Measurements from ENCODE around the gene RD3L. TPM values are rescaled to one million over a fixed set of nuclear protein-coding genes. Genes with fewer than 3 reads are reported as not detected.

RD3L gene
- total and polyA plus RNA-seq, 2 experiments from 2014 or later = not detected

DNA sequence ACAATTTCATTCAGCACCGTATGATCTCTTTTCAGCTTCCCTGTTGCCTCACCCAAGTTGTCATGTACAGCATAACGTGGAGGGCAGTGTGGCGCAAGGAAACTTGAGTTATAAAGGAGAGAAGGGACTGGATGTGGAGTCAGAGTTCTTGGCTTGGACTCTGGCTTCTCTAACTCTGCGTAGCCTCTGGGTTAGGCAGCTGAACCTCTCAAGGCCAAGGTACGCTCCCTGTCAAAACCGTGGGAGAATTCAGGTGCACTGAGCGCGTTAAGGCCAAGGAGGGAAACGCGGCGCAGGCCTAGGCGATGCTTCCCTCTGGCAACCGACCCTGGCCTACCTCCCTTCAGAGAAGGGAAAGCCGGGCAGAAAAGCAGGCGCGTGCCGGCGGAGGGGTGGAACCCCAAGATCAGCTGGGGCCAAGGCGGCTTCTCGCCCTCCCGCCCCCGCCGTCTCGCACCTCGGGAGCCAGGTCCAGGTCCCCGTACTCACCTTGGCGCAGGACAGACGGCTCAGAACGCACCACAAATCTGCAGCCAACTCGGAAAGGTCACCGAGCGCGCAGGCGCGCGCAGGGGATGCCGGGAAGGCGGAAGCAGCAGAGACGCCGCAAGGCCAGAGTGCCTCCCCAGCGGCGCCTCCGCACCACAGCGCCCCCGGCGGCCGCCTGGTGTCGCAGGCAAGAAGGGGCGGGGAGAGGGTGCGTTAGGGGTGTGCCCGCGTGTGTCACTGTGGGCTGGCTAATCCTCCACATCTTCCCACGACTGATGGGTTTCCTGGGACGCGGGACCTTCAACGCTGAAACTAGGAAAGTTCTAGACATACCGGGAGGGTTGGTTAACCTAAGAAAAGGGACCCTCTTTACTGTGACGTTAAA is 21.1 kb downstream of the RD3L start (continued):
- TF ChIP-seq, protein P1, sequence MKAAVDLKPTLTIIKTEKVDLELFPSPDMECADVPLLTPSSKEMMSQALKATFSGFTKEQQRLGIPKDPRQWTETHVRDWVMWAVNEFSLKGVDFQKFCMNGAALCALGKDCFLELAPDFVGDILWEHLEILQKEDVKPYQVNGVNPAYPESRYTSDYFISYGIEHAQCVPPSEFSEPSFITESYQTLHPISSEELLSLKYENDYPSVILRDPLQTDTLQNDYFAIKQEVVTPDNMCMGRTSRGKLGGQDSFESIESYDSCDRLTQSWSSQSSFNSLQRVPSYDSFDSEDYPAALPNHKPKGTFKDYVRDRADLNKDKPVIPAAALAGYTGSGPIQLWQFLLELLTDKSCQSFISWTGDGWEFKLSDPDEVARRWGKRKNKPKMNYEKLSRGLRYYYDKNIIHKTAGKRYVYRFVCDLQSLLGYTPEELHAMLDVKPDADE (IDR thresholded peaks at IDR 0.05) = peak; percentile 80
- TF ChIP-seq JUNB (IDR thresholded peaks at IDR 0.05; ENCODE audit: unreplicated experiment) (no peak), POLR2AphosphoS5 (IDR thresholded peaks at IDR 0.05; ENCODE audit: low read depth) (peak; percentile 92), EZH2phosphoT487 (IDR thresholded peaks at IDR 0.05; ENCODE audit: unreplicated experiment) (no peak), ZNF331 (CRISPR knock-in tag; IDR thresholded peaks at IDR 0.05; ENCODE audit: low read depth) (no peak)

DNA sequence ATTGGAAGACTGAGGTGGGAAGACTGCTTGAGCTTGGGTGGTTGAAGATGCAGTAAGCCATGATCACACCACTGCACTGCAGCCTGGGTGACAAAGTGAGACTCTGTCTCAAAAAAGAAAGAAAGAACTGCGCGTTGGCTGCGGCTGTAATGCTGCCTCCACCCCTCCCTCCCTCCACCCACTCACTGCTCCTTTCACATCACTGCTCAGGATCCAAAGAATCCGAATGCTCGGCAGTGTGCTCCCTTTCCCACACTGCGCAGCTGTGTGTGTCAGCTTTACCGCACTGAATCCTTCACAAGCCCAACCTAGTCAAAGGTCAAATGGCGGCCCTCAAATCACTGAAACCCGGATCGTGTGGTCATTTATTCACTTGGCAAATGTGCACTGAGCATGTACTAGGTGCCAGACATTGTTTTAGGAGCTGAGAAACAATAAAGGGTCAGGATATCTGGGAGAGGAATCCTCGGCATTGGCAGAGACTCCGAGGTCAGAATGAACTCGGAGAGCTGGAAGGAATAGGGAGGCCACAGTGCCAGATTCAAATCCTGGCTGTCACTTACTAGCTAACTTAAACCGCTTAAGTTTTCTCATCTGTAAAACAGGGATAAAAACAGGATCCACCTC is 25.6 kb downstream of the RD3L start:
- Histone ChIP-seq H3K4me1 (ENCODE audit: insufficient read depth) (no peaks in the 10 kb centered on the region), H3F3A (replicated peaks; ENCODE audit: low read depth) (0 out of 2 replicates have a peak, but pooled peaks cover 3% of the 10 kb centered on the region), H3K27me3 (ENCODE audit: insufficient read depth) (no peaks in the 10 kb centered on the region), H3K36me3 (ENCODE audit: insufficient read depth) (peaks cover 17% of the 10 kb centered on the region), H3K4me2 (no peak overlapping the region), H3K9me2 (ENCODE audit: insufficient read depth) (no peaks in the 10 kb centered on the region), H3K4me3 (no peak overlapping the region), H3K79me2 (replicated peaks; ENCODE audit: insufficient read depth) (peaks cover 52% of the 10 kb centered on the region), H4K20me1 (replicated peaks; ENCODE audit: insufficient read depth) (peaks cover 15% of the 10 kb centered on the region), H2AFZ (no peak overlapping the region), H3K27ac (ENCODE audit: low read depth) (no peak overlapping the region)
- no peaks in the 10 kb centered on the region for H3K27me3 Mint-ChIP-seq (ENCODE audit: insufficient read depth, low read depth, poor library complexity)
- no peak overlapping the region for H3K4me3 Mint-ChIP-seq
- H3K4me1 Mint-ChIP-seq = peaks cover 4% of the 10 kb centered on the region; the same call in 2 of the 3 replicates
- no peak overlapping the region; the same call in 1 of the 2 replicates for H3K27ac Mint-ChIP-seq
- no peak for DNase-seq (ENCODE audit: low spot score)
- no peaks in the 10 kb centered on the region for H3K9me3 Mint-ChIP-seq
- peaks cover 29% of the 10 kb centered on the region; the same call in 2 of the 3 replicates for H3K36me3 Mint-ChIP-seq (ENCODE audit: low read depth)
- no peak for ATAC-seq
- TF ChIP-seq ZNF114 (CRISPR knock-in tag; IDR thresholded peaks at IDR 0.05) = no peak
- TF ChIP-seq, protein P2, sequence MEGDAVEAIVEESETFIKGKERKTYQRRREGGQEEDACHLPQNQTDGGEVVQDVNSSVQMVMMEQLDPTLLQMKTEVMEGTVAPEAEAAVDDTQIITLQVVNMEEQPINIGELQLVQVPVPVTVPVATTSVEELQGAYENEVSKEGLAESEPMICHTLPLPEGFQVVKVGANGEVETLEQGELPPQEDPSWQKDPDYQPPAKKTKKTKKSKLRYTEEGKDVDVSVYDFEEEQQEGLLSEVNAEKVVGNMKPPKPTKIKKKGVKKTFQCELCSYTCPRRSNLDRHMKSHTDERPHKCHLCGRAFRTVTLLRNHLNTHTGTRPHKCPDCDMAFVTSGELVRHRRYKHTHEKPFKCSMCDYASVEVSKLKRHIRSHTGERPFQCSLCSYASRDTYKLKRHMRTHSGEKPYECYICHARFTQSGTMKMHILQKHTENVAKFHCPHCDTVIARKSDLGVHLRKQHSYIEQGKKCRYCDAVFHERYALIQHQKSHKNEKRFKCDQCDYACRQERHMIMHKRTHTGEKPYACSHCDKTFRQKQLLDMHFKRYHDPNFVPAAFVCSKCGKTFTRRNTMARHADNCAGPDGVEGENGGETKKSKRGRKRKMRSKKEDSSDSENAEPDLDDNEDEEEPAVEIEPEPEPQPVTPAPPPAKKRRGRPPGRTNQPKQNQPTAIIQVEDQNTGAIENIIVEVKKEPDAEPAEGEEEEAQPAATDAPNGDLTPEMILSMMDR (conservative IDR thresholded peaks at IDR 0.05; ENCODE audit: low read depth in 2 of 2) = no peak
- TF ChIP-seq EZH2phosphoT487 (IDR thresholded peaks at IDR 0.05; ENCODE audit: unreplicated experiment) = no peak
- no peak for TF ChIP-seq NANOG (IDR thresholded peaks at IDR 0.05; ENCODE audit: borderline replicate concordance)
- no peak for TF ChIP-seq ZNF331 (CRISPR knock-in tag; IDR thresholded peaks at IDR 0.05; ENCODE audit: low read depth)
- no peak for TF ChIP-seq EZH2 (IDR thresholded peaks at IDR 0.05; ENCODE audit: low read depth, unreplicated experiment)
- TF ChIP-seq, protein P3, sequence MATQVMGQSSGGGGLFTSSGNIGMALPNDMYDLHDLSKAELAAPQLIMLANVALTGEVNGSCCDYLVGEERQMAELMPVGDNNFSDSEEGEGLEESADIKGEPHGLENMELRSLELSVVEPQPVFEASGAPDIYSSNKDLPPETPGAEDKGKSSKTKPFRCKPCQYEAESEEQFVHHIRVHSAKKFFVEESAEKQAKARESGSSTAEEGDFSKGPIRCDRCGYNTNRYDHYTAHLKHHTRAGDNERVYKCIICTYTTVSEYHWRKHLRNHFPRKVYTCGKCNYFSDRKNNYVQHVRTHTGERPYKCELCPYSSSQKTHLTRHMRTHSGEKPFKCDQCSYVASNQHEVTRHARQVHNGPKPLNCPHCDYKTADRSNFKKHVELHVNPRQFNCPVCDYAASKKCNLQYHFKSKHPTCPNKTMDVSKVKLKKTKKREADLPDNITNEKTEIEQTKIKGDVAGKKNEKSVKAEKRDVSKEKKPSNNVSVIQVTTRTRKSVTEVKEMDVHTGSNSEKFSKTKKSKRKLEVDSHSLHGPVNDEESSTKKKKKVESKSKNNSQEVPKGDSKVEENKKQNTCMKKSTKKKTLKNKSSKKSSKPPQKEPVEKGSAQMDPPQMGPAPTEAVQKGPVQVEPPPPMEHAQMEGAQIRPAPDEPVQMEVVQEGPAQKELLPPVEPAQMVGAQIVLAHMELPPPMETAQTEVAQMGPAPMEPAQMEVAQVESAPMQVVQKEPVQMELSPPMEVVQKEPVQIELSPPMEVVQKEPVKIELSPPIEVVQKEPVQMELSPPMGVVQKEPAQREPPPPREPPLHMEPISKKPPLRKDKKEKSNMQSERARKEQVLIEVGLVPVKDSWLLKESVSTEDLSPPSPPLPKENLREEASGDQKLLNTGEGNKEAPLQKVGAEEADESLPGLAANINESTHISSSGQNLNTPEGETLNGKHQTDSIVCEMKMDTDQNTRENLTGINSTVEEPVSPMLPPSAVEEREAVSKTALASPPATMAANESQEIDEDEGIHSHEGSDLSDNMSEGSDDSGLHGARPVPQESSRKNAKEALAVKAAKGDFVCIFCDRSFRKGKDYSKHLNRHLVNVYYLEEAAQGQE (IDR thresholded peaks at IDR 0.05; ENCODE audit: unreplicated experiment) = no peak
- TF ChIP-seq CREB1 (CRISPR knock-in tag; IDR thresholded peaks at IDR 0.05; ENCODE audit: low read depth) = no peak
- no peak for TF ChIP-seq STAT1 (IDR thresholded peaks at IDR 0.05; ENCODE audit: unreplicated experiment)
- TF ChIP-seq, protein P1 (IDR thresholded peaks at IDR 0.05) = no peak

Data from GM23338 (cell line).